ENCODE data around the gene TRPM3.

DNA sequence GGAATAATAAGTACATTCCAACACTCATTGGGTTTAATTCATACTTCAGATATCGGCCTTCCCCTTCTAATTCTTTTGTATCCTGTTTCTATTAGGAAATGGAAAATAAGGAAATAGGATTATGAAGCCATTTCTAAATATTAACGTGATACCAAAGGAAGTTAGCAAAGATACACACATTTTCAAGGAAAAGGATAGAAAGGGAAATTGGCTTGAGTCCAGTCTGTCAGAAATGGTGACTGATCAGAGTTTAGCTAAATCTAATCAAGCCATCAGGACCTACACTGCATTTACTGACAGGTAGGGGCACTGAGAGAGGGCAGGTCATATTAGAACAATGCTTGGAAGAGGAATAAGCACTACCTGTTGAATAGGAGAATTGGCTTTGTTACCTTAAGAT lies 3.1 kb downstream of the TRPM3 start:
- TF ChIP-seq, protein P1, sequence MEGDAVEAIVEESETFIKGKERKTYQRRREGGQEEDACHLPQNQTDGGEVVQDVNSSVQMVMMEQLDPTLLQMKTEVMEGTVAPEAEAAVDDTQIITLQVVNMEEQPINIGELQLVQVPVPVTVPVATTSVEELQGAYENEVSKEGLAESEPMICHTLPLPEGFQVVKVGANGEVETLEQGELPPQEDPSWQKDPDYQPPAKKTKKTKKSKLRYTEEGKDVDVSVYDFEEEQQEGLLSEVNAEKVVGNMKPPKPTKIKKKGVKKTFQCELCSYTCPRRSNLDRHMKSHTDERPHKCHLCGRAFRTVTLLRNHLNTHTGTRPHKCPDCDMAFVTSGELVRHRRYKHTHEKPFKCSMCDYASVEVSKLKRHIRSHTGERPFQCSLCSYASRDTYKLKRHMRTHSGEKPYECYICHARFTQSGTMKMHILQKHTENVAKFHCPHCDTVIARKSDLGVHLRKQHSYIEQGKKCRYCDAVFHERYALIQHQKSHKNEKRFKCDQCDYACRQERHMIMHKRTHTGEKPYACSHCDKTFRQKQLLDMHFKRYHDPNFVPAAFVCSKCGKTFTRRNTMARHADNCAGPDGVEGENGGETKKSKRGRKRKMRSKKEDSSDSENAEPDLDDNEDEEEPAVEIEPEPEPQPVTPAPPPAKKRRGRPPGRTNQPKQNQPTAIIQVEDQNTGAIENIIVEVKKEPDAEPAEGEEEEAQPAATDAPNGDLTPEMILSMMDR (IDR thresholded peaks at IDR 0.05) = no peak
- TF ChIP-seq POLR2A (IDR thresholded peaks at IDR 0.05) (no peak), POLR2AphosphoS5 (IDR thresholded peaks at IDR 0.05) (no peak), EP300 (IDR thresholded peaks at IDR 0.05) (no peak)
